Tibial nerve (tissue), 4 donors: Measurements from ENCODE around the gene GRAMD4. TPM values are rescaled to one million over a fixed set of nuclear protein-coding genes. Genes with fewer than 3 reads are reported as not detected.
"Not testable (repeated sequence)": the region's sequence is repeated elsewhere in the genome, so short reads cannot be mapped to it uniquely, and the experiment has no call there.

Experiments used
- DNase-seq, 2 donors: peaks; one replicate each; pipeline ENCODE4 v3.0.0-alpha.2; 2019; ENCODE audit warnings: low spot score in 2 of 2
- H3K27ac ChIP-seq, 4 donors: fragments of 200-600 bp; sonication (generic) in 3 of 4; one replicate each; pipeline ENCODE4 v1.5.1; 2017 to 2019; ENCODE audit warnings: mild to moderate bottlenecking in 1 of 4
- H3K27me3 ChIP-seq, 2 donors: fragments of 200-600 bp; sonication (generic) in 1 of 2; one replicate each; pipeline versions ENCODE4 v1.5.1 to v1.6.0; 2017 to 2019
- H3K36me3 ChIP-seq, 3 donors: fragments of 200-600 bp; sonication (generic); one replicate each; pipeline ENCODE4 v1.5.1; 2018 to 2019
- H3K4me1 ChIP-seq, 4 donors: fragments of 200-600 bp; sonication (generic) in 3 of 4; one replicate each; pipeline ENCODE4 v1.5.1; 2017 to 2019
- H3K4me3 ChIP-seq, 4 donors: fragments of 200-600 bp; sonication (generic) in 3 of 4; one replicate each; pipeline ENCODE4 v1.5.1; 2017 to 2019; ENCODE audit warnings: mild to moderate bottlenecking in 1 of 4, moderate library complexity in 1 of 4
- H3K9me3 ChIP-seq, 4 donors: fragments of 200-600 bp; sonication (generic) in 3 of 4; one replicate each; pipeline ENCODE4 v1.5.1; 2017 to 2019
- EP300 ChIP-seq, 2 donors: sonication (generic); formaldehyde crosslinking; IDR thresholded peaks; one replicate each; pipeline ENCODE4 v1.6.1; 2017; ENCODE audit warnings: antibody characterized with exemption in 2 of 2, mild to moderate bottlenecking in 1 of 2
- POLR2A ChIP-seq, 2 donors: fragments of 450-650 bp; IDR thresholded peaks; one replicate each; pipeline ENCODE4 v1.6.1; 2017; ENCODE audit warnings: antibody characterized with exemption in 2 of 2, mild to moderate bottlenecking in 2 of 2, moderate library complexity in 2 of 2
- WGBS, 2 donors: methylation state at CpG; one replicate each; pipeline ENCODE4 v1.1.5; 2018; 5-methylcytosine and 5-hydroxymethylcytosine counted together
- total RNA-seq, 4 donors: library from RNA; depleted of rRNA; stranded (reverse); fragments of >200 nt; gene quantifications; one replicate each; pipeline ENCODE4 v1.1.0, GENCODE V29; 2016
- TF ChIP-seq, protein P1 (sequence below), 5 experiments: fragments of 200-600 bp in 3 of 5; fragments of 450-650 bp in 2 of 5; sonication (generic) in 3 of 5; IDR thresholded peaks; one replicate each; pipeline ENCODE4 v1.5.1; 2016 to 2019; ENCODE audit warnings: antibody characterized with exemption in 5 of 5, mild to moderate bottlenecking in 3 of 5, moderate library complexity in 2 of 5

GRAMD4 gene
- total RNA-seq, 4 donors from 2014 or later: 18.2 to 299 (median 54.3) TPM

- Histone ChIP-seq H3K27ac (peak overlapping the region in 3 of 4 donors; percentile 36 to 78 (median 77)), H3K4me3 (no peak overlapping the region), H3K36me3 (no peaks in the 10 kb centered on the region), H3K27me3 (no peaks in the 10 kb centered on the region), H3K4me1 (peaks cover 0 to 51% (median 41%) of the 10 kb centered on the region in 4 donors), H3K9me3 (no peaks in the 10 kb centered on the region)
- no peak for TF ChIP-seq POLR2A (IDR thresholded peaks at IDR 0.05)
- TF ChIP-seq, protein P1, sequence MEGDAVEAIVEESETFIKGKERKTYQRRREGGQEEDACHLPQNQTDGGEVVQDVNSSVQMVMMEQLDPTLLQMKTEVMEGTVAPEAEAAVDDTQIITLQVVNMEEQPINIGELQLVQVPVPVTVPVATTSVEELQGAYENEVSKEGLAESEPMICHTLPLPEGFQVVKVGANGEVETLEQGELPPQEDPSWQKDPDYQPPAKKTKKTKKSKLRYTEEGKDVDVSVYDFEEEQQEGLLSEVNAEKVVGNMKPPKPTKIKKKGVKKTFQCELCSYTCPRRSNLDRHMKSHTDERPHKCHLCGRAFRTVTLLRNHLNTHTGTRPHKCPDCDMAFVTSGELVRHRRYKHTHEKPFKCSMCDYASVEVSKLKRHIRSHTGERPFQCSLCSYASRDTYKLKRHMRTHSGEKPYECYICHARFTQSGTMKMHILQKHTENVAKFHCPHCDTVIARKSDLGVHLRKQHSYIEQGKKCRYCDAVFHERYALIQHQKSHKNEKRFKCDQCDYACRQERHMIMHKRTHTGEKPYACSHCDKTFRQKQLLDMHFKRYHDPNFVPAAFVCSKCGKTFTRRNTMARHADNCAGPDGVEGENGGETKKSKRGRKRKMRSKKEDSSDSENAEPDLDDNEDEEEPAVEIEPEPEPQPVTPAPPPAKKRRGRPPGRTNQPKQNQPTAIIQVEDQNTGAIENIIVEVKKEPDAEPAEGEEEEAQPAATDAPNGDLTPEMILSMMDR (IDR thresholded peaks at IDR 0.05): no peak
- no peak for TF ChIP-seq EP300 (IDR thresholded peaks at IDR 0.05)
- DNase-seq: no peak
- WGBS, 2 donors: 70 to 72% methylated on average over 10 of the region's 10 CpGs
These were observed 851 bp upstream of the GRAMD4 start for GRCh38 chr22:46619240-46619829.

GRCh38 chr22:46620588-46621242, 529 bp downstream of the GRAMD4 start:
- Histone ChIP-seq H3K27ac (peak overlapping the region in 3 of 4 donors; percentile 36 to 78 (median 77)), H3K4me1 (peaks cover 0 to 50% (median 40%) of the 10 kb centered on the region in 4 donors), H3K4me3 (no peak overlapping the region), H3K9me3 (no peaks in the 10 kb centered on the region), H3K27me3 (no peaks in the 10 kb centered on the region), H3K36me3 (no peaks in the 10 kb centered on the region)
- TF ChIP-seq, protein P1 (IDR thresholded peaks at IDR 0.05): no peak
- no peak for TF ChIP-seq EP300 (IDR thresholded peaks at IDR 0.05)
- WGBS, 2 donors: 86 to 90% methylated on average over 20 to 23 of the region's 23 CpGs
- no peak for DNase-seq

DNA sequence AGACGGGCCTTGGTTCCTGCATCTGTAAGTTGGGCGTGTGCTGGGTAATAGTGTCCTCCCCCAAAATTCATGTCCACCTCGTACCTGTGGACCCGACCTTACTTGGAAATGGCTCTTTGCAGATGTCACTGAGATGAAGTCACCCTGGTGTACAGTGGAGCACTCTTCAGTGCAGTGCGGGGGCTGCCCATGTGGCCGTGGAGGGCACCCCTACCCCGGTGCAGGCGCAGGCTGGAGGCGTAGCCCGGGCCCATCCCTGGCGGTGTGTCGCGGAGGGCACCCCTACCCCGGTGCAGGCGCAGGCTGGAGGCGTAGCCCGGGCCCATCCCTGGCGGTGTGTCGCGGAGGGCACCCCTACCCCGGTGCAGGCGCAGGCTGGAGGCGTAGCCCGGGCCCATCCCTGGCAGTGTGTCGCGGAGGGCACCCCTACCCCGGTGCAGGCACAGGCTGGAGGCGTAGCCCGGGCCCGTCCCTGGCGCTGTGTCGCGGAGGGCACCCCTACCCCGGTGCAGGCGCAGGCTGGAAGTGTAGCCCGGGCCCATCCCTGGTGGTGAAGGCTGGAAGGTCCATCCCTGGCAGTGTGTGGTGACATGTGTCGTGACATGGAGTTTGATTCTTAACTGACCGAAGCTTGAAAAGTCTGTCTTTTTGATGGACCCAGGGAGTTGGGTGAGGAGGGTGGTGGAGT, 1.2 kb downstream of the GRAMD4 start:
- H3K4me3 ChIP-seq, H3K9me3 ChIP-seq, DNase-seq, H3K36me3 ChIP-seq, H3K27me3 ChIP-seq: not testable (repeated sequence)
- WGBS, 2 donors: 90 to 95% methylated on average over 6 to 12 of the region's 38 CpGs
- Histone ChIP-seq H3K4me1 (peaks cover 0 to 50% (median 40%) of the 10 kb centered on the region in 4 donors), H3K27ac (peak overlapping the region in 2 of 4 donors; percentile 77 to 78)

DNA sequence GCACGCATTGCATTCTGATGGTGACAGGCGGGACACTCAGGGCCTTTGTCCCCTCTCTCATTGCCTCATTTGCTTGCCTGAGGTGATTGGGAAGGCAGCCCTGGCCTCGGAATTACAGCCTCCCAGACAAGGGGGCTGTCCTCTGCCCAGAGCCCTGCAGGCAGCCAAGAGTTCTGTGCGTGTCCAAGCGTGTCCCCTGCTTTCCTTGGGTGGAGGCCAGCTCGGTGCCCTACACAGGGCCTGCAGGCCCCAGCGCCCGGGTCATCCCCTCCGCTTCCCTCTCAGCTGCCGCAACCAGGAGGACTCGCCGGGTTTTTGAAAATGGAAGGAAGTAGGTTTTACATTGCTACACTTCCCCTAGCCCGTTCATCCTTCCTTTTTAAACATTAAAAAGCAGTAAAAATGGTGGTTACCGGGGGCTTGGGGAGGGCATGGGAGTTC, 1.9 kb downstream of the GRAMD4 start:
- 44 to 69% methylated on average over 11 to 14 of the region's 14 CpGs for WGBS, 2 donors
- H3K27ac ChIP-seq: peak overlapping the region in 2 of 4 donors; percentile 49 to 71
- H3K36me3 ChIP-seq: peaks cover 0 to 3% (median 0%) of the 10 kb centered on the region in 3 donors
- TF ChIP-seq, protein P1 (IDR thresholded peaks at IDR 0.05): no peak
- TF ChIP-seq POLR2A (IDR thresholded peaks at IDR 0.05): no peak
- peak in 1 of 2 donors; percentile 11 for TF ChIP-seq EP300 (IDR thresholded peaks at IDR 0.05)
- H3K4me3 ChIP-seq: no peak overlapping the region
- peaks cover 0 to 50% (median 40%) of the 10 kb centered on the region in 4 donors for H3K4me1 ChIP-seq
- no peaks in the 10 kb centered on the region for H3K9me3 ChIP-seq
- no peak for DNase-seq
- no peaks in the 10 kb centered on the region for H3K27me3 ChIP-seq

GRCh38 chr22:46625113-46625842, 5.1 kb downstream of the GRAMD4 start:
- Histone ChIP-seq H3K9me3 (no peaks in the 10 kb centered on the region), H3K27me3 (no peaks in the 10 kb centered on the region), H3K36me3 (peaks cover 0 to 17% (median 0%) of the 10 kb centered on the region in 3 donors), H3K4me3 (no peak overlapping the region), H3K4me1 (peaks cover 0 to 21% (median 14%) of the 10 kb centered on the region in 4 donors), H3K27ac (no peak overlapping the region)
- no peak for TF ChIP-seq POLR2A (IDR thresholded peaks at IDR 0.05)
- TF ChIP-seq, protein P1 (IDR thresholded peaks at IDR 0.05): no peak
- TF ChIP-seq EP300 (IDR thresholded peaks at IDR 0.05): no peak
- DNase-seq: no peak
- 89 to 94% methylated on average over 13 to 17 of the region's 20 CpGs for WGBS, 2 donors
